ENCODE data around the gene ADAMTSL2.

Gene ADAMTSL2

DNA sequence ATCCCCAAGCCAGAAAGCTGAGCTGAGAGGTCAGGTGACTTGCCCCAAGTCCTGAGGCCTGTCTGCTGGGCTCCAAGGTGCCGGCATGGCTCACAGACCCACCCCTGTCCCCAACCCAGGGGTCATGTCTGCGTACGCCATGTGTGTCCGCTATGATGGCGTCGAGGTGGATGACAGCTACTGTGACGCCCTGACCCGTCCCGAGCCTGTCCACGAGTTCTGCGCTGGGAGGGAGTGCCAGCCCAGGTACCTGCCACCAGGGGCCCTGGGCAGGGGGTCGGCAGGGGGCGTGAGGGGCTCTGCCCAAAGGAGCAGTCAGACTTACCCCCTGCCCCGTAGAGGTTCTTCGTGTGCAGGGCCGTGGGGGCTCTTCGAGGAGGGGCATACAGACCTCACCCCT lies 32.3 kb downstream of the ADAMTSL2 start:
- in situ Hi-C loops (cut with HindIII; ENCODE audit: low sequenced_read_pairs) = no loop called here
- no peak overlapping the region for H3K4me3 ChIP-seq (ENCODE audit: low read depth, low read length)
- TF ChIP-seq, protein P1, sequence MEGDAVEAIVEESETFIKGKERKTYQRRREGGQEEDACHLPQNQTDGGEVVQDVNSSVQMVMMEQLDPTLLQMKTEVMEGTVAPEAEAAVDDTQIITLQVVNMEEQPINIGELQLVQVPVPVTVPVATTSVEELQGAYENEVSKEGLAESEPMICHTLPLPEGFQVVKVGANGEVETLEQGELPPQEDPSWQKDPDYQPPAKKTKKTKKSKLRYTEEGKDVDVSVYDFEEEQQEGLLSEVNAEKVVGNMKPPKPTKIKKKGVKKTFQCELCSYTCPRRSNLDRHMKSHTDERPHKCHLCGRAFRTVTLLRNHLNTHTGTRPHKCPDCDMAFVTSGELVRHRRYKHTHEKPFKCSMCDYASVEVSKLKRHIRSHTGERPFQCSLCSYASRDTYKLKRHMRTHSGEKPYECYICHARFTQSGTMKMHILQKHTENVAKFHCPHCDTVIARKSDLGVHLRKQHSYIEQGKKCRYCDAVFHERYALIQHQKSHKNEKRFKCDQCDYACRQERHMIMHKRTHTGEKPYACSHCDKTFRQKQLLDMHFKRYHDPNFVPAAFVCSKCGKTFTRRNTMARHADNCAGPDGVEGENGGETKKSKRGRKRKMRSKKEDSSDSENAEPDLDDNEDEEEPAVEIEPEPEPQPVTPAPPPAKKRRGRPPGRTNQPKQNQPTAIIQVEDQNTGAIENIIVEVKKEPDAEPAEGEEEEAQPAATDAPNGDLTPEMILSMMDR (IDR thresholded peaks at IDR 0.05; ENCODE audit: low read depth, low read length, missing control alignments) = no peak
- DNase-seq (ENCODE audit: low read depth) = no peak

DNA sequence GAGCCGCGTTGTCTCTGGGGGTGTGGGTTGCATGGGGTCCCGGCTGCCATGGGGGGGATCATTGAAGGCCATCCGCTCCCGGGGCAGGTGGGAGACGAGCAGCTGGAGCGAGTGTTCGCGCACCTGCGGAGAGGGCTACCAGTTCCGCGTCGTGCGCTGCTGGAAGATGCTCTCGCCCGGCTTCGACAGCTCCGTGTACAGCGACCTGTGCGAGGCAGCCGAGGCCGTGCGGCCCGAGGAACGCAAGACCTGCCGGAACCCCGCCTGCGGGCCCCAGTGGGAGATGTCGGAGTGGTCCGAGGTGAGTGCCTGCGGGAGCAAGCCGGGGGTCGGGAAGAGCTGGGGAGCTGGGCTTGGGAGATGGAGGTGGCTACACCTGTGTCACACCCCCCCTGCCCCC lies 33.7 kb downstream of the ADAMTSL2 start:
- TF ChIP-seq, protein P1 (IDR thresholded peaks at IDR 0.05; ENCODE audit: low read depth, low read length, missing control alignments) = no peak
- in situ Hi-C loops (cut with HindIII; ENCODE audit: low sequenced_read_pairs) = no loop called here
- no peak for DNase-seq (ENCODE audit: low read depth)
- H3K4me3 ChIP-seq (ENCODE audit: low read depth, low read length) = no peak overlapping the region

DNA sequence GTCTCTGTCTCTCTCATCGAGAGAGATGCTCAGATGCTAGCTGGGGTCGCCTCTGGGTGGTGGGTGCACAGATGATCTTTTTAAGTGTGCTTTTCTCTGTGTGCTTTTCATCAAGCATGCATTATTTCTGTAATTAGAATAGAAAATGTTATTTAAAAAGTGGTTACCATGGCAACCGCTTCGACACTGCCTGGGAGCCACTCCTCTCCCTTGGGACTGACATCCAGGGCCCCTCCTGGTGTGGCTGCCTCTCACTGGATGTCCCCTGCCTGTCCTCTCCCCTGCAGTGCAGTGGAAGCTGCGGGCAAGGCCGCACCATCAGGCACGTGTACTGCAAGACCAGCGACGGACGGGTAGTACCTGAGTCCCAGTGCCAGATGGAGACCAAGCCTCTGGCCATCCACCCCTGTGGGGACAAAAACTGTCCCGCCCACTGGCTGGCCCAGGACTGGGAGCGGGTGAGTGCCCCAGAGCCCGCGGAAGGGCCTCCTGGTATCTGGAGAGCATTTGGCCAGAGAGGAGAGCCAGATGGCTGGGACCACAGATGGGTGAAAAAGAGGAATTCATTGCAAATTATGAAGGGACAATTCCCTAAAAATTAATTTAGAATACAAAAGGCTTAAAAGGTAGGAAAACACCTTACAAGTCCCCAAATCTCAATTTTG lies 34.7 kb downstream of the ADAMTSL2 start:
- in situ Hi-C loops (cut with HindIII; ENCODE audit: low sequenced_read_pairs) = no loop called here
- TF ChIP-seq, protein P1 (IDR thresholded peaks at IDR 0.05; ENCODE audit: low read depth, low read length, missing control alignments) = no peak
- no peak overlapping the region for H3K4me3 ChIP-seq (ENCODE audit: low read depth, low read length)
- no peak for DNase-seq (ENCODE audit: low read depth)

DNA sequence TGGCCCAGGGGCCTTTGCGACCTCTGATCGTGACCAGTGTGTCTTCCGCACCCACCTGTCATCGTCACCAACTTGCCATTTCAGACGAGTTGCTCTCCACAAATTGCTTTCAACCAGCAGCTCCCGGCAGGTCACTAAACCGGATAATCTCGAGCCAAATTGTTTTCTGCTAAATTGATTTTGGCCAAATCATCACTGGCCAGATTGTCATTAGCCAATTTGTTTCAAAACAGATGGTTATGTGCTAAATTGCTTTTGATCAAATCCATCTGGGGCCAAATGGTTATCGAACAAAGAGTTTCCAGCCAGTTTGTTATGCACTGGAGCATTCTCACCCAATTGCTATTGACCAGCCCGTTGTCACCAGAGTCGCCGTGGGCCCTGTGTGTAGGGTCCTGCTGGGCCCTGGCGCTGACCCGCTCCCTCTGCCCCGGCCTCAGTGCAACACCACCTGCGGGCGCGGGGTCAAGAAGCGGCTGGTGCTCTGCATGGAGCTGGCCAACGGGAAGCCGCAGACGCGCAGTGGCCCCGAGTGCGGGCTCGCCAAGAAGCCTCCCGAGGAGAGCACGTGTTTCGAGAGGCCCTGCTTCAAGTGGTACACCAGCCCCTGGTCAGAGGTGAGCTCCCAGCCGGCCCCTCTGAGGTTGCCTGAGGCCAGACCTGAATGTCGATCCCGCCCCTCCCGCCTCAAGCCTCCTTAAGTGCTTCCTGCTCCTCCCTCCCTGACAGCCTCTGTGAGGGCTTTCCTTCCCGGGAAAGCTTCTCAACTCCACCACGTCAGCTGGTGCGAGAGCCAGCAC lies 35.6 kb downstream of the ADAMTSL2 start:
- no peak for DNase-seq (ENCODE audit: low read depth)
- TF ChIP-seq, protein P1 (IDR thresholded peaks at IDR 0.05; ENCODE audit: low read depth, low read length, missing control alignments) = no peak
- in situ Hi-C loops (cut with HindIII; ENCODE audit: low sequenced_read_pairs) = no loop called here
- H3K4me3 ChIP-seq (ENCODE audit: low read depth, low read length) = no peak overlapping the region

DNA sequence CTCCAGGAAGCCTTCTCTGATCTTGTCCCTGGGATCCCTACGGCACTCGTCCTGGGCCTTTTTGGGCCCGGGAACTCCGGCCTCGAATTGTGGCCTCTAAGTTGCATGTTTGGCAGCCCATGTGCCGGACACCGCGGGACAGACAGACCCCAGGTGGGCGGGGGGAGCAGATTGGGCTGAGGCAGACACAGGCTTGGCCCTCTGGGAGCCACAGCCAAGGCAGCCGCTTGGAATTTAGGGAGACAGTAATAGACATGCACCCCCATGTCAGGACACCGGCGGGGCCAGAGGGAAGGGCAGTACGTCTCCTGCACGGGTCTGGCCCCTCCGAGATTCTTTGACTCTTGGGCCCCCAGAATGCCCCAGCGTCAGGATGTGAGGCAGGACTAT lies 36.2 kb downstream of the ADAMTSL2 start:
- H3K4me3 ChIP-seq (ENCODE audit: low read depth, low read length) = no peak overlapping the region
- DNase-seq (ENCODE audit: low read depth) = no peak
- TF ChIP-seq, protein P1 (IDR thresholded peaks at IDR 0.05; ENCODE audit: low read depth, low read length, missing control alignments) = no peak
- in situ Hi-C loops (cut with HindIII; ENCODE audit: low sequenced_read_pairs) = no loop called here

DNA sequence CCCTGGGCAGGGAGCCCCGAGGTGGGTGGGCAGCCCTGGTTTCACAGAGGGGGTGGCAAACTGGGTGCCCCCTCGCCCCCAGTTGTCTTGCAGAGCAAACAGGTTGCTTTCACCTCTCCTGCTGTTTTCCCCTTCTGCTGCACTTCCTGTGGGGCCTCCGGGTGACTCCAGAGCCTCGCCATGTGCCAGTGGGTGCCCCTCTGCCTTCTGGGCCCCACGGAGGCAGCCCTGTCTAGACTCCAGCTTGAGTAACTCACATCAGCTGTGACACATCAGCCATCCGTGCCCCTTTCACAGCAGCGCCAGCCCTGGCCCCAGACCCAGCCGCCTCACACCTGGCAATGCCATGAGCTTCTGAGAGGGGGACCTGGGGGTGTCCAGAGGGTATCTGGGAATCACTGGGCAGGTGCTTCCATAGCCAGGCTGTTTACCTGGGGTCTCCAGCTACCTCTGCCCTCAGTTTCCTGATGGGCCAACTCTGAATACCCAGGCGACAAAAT lies 36.9 kb downstream of the ADAMTSL2 start:
- in situ Hi-C loops (cut with HindIII; ENCODE audit: low sequenced_read_pairs) = no loop called here
- DNase-seq (ENCODE audit: low read depth) = no peak
- TF ChIP-seq, protein P1 (IDR thresholded peaks at IDR 0.05; ENCODE audit: low read depth, low read length, missing control alignments) = no peak
- no peak overlapping the region for H3K4me3 ChIP-seq (ENCODE audit: low read depth, low read length)

Measured in astrocyte of the cerebellum (primary cell).